ENCODE results near the gene IL18R1.

Gene IL18R1

GRCh38 chr2:102355526-102356380 lies at the start of gene IL18R1:
TSS of gene IL18R1 (plus strand) at chr2:102355796. CDS start at chr2:102362661, 6,865 bp downstream.
- ChIA-PET CTCF (interaction anchor here (0.5 to 1.2 kb wide), 14 partner anchors 23 to 376 kb away, joined by 3 to 10 read pairs (median 3); no protein-coding TSS in a partner anchor), POLR2A (ENCODE audit: low non-redundant PET) (no interaction called here)
- no peak within 1 kb of the TSS for H3K27ac ChIP-seq
- DNase-seq (ENCODE audit: low spot score) = peak; percentile 74
- TF ChIP-seq CTCF (conservative IDR thresholded peaks at IDR 0.05; ENCODE audit: low read depth) = peak; percentile 89

DNA sequence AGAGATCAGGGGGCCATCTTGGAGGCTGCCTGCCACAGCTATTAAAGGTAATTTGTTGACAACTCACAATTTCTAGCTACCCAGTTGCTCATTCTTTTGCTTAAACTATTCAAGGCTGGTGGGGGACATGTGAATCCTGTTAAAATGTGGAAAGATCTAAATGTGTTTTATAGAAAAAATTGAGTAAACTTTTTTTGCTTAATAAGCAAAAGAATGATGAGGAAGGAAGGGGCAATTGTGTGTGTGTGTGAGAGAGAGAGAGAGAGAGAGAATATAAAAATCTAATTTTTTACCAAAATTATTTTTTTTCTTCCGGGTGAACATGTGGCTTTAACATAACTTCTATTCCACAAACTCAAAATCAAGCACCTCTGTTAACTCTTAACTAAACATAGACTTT lies 49.5 kb upstream of the IL18R1 start:
- POLR2A ChIA-PET (ENCODE audit: low non-redundant PET) = no interaction called here
- H3K27ac ChIP-seq = no peak overlapping the region
- TF ChIP-seq CTCF (conservative IDR thresholded peaks at IDR 0.05; ENCODE audit: low read depth) = no peak
- DNase-seq (ENCODE audit: low spot score) = no peak
- CTCF ChIA-PET = interaction anchor here (0.5 kb wide), 1 partner anchor 1065 kb away, joined by 4 read pairs; no protein-coding TSS in a partner anchor

- ChIA-PET CTCF (interaction anchor here (0.6 to 0.7 kb wide), 2 partner anchors 70 to 1515 kb away, joined by 3 read pairs; no protein-coding TSS in a partner anchor), POLR2A (ENCODE audit: low non-redundant PET) (no interaction called here)
- no peak for DNase-seq (ENCODE audit: low spot score)
Measured at GRCh38 chr2:102310964-102311640, 44.5 kb upstream of the IL18R1 start, which contains the start of gene IL1RL1. TSS of gene IL1RL1 (plus strand) at chr2:102311563. CDS start at chr2:102338265, 26,702 bp downstream.

DNA sequence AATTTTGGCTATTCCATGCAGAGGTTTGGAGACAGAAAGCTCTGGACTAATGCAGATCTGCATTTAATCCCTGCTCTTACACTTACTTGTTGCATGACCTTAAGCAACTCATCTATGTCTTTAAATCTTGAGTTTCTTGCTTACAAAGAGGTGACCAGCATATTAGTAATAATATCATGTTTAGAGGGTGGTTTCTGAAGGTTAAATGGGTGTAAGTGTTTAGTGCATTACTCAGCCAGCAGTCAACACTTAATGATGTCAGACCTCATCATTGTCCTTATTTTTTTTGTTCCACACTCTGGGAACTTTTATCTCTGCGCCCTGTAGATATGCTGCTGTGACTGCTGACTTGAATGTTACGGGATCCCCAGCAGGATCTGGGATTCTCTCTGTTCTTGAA lies 42.6 kb upstream of the IL18R1 start:
- no peak overlapping the region for H3K27ac ChIP-seq
- TF ChIP-seq CTCF (conservative IDR thresholded peaks at IDR 0.05; ENCODE audit: low read depth) = no peak
- ChIA-PET POLR2A (ENCODE audit: low non-redundant PET) (no interaction called here), CTCF (interaction anchor here (0.5 to 0.6 kb wide), 2 partner anchors 50 to 203 kb away, joined by 4 to 5 read pairs; no protein-coding TSS in a partner anchor)
- peak; percentile 72 for DNase-seq (ENCODE audit: low spot score)

More at GRCh38 chr2:102310964-102311640, 44.5 kb upstream of the IL18R1 start, which contains the start of gene IL1RL1:
- TF ChIP-seq CTCF (conservative IDR thresholded peaks at IDR 0.05; ENCODE audit: low read depth) = no peak
- H3K27ac ChIP-seq = no peak within 1 kb of the TSS

GRCh38 chr2:102313471-102313870 lies 42.1 kb upstream of the IL18R1 start:
- no peak for DNase-seq (ENCODE audit: low spot score)
- ChIA-PET POLR2A (ENCODE audit: low non-redundant PET) (no interaction called here), CTCF (interaction anchor here (0.6 kb wide), 1 partner anchor 203 kb away, joined by 5 read pairs; no protein-coding TSS in a partner anchor)
- H3K27ac ChIP-seq = no peak overlapping the region
- no peak for TF ChIP-seq CTCF (conservative IDR thresholded peaks at IDR 0.05; ENCODE audit: low read depth)

DNA sequence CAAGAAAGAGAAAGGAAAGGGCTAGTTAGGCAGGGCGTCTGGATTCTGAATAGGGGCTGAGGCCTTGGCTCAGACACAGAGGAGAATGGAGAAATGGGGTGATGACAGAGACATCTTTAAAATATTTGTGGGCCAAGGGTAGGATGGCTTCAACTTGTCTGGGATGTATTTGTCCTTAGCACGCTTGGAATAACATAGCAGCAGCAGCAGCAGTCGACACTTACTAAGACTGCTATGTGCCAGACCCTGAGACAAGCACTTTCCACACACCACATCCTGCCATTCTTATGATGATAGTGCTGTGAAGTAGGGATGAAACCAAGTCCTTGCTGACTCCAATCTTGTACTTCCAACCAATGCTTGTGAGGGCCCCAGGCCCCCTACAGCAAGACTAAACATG lies 41.6 kb upstream of the IL18R1 start:
- ChIA-PET POLR2A (ENCODE audit: low non-redundant PET) (no interaction called here), CTCF (no interaction called here)
- no peak for TF ChIP-seq CTCF (conservative IDR thresholded peaks at IDR 0.05; ENCODE audit: low read depth)

More for the DNA sequence above, 41.6 kb upstream of the IL18R1 start:
- DNase-seq (ENCODE audit: low spot score) = no peak
- no peak overlapping the region for H3K27ac ChIP-seq
